ENCODE data around the gene HBB. TPM values are rescaled to one million over a fixed set of nuclear protein-coding genes. Genes with fewer than 3 reads are reported as not detected.
"Not testable (repeated sequence)": the region's sequence is repeated elsewhere in the genome, so short reads cannot be mapped to it uniquely, and the experiment has no call there.

Gene HBB
- total RNA-seq, 4 donors from 2014 or later, result 2.8 TPM; not detected in 3

DNA sequence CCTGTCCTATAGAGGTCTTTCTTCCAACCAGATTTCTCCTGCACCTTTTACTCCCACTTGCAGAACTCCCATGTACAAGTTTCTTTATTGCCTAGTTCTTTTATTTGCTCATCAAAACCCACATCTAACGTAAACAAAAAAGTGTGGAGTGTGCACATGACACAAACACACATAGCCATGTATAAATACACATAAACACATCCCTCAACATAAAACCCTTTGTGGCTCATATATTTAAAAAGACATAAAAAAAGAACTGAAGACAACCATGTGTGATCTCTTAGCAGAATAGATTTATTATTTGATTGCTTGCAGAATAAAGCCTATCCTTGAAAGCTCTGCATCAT lies 26.0 kb upstream of the HBB start:
- Histone ChIP-seq H3K27me3 (no peaks in the 10 kb centered on the region), H3K4me3 (no peak overlapping the region), H3K27ac (no peak overlapping the region), H3K4me1 (no peaks in the 10 kb centered on the region), H3K9me3 (no peaks in the 10 kb centered on the region), H3K36me3 (no peaks in the 10 kb centered on the region)
- TF ChIP-seq, protein P1, sequence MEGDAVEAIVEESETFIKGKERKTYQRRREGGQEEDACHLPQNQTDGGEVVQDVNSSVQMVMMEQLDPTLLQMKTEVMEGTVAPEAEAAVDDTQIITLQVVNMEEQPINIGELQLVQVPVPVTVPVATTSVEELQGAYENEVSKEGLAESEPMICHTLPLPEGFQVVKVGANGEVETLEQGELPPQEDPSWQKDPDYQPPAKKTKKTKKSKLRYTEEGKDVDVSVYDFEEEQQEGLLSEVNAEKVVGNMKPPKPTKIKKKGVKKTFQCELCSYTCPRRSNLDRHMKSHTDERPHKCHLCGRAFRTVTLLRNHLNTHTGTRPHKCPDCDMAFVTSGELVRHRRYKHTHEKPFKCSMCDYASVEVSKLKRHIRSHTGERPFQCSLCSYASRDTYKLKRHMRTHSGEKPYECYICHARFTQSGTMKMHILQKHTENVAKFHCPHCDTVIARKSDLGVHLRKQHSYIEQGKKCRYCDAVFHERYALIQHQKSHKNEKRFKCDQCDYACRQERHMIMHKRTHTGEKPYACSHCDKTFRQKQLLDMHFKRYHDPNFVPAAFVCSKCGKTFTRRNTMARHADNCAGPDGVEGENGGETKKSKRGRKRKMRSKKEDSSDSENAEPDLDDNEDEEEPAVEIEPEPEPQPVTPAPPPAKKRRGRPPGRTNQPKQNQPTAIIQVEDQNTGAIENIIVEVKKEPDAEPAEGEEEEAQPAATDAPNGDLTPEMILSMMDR (IDR thresholded peaks at IDR 0.05), result no peak
- no peak for TF ChIP-seq POLR2A (IDR thresholded peaks at IDR 0.05)
- no peak for DNase-seq

GRCh38 chr11:5252192-5252918 lies 25.5 kb upstream of the HBB start:
- Histone ChIP-seq H3K27me3 (no peaks in the 10 kb centered on the region), H3K4me3 (no peak overlapping the region), H3K27ac (no peak overlapping the region), H3K9me3 (no peaks in the 10 kb centered on the region), H3K36me3 (no peaks in the 10 kb centered on the region), H3K4me1 (no peaks in the 10 kb centered on the region)
- TF ChIP-seq POLR2A (IDR thresholded peaks at IDR 0.05), result no peak
- TF ChIP-seq, protein P1 (IDR thresholded peaks at IDR 0.05), result no peak
- no peak for DNase-seq

GRCh38 chr11:5251746-5252145 lies 24.9 kb upstream of the HBB start:
- no peak overlapping the region for H3K27ac ChIP-seq
- H3K27me3 ChIP-seq, result no peaks in the 10 kb centered on the region
- no peaks in the 10 kb centered on the region for H3K4me1 ChIP-seq
- DNase-seq, result no peak
- no peaks in the 10 kb centered on the region for H3K36me3 ChIP-seq
- no peaks in the 10 kb centered on the region for H3K9me3 ChIP-seq
- TF ChIP-seq POLR2A (IDR thresholded peaks at IDR 0.05), result no peak
- TF ChIP-seq, protein P1 (IDR thresholded peaks at IDR 0.05), result no peak
- no peak overlapping the region for H3K4me3 ChIP-seq

DNA sequence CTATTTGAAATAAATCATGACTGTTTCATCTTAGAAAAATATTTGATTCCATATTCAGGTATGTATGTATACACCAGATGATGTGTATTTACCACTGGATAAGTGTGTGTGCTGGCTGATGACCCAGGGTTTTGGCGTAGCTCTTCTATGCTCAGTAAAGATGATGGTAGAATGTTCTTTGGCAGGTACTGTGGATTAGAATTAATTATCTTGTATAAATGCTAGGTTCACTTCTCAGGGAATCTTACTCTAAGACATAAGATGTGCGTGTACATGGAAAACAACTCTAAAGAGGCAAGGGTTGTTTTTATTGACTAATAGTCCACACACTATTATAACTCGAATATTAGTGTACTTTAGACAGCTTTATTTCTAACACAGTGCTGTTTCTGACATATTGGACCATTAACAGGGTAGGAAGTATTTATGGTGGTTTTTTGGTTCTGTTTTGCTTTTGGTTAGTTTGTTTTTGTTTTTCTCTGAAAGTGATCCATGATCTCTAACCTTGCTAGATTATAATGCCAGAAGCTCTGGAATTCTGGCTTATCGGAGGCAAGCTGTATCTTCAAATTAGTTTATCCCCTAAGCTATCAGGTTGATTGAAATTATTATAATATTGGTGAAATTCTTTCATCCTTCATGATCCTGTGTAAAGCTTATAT lies 23.8 kb upstream of the HBB start:
- no peak for DNase-seq
- Histone ChIP-seq H3K4me3 (no peak overlapping the region), H3K27me3 (no peaks in the 10 kb centered on the region), H3K9me3 (no peaks in the 10 kb centered on the region), H3K4me1 (no peaks in the 10 kb centered on the region), H3K27ac (no peak overlapping the region), H3K36me3 (no peaks in the 10 kb centered on the region)
- TF ChIP-seq POLR2A (IDR thresholded peaks at IDR 0.05), result no peak
- TF ChIP-seq, protein P1 (IDR thresholded peaks at IDR 0.05), result no peak

GRCh38 chr11:5249807-5250396 lies 23.0 kb upstream of the HBB start, which contains the start of gene HBG1:
Gene HBG1, minus strand, starts transcription at chr11:5249857. Its CDS starts 53 bp downstream, at chr11:5249804.
- H3K4me1 ChIP-seq, DNase-seq, H3K9me3 ChIP-seq, H3K36me3 ChIP-seq, H3K4me3 ChIP-seq, H3K27me3 ChIP-seq, H3K27ac ChIP-seq: not testable (repeated sequence)

DNA sequence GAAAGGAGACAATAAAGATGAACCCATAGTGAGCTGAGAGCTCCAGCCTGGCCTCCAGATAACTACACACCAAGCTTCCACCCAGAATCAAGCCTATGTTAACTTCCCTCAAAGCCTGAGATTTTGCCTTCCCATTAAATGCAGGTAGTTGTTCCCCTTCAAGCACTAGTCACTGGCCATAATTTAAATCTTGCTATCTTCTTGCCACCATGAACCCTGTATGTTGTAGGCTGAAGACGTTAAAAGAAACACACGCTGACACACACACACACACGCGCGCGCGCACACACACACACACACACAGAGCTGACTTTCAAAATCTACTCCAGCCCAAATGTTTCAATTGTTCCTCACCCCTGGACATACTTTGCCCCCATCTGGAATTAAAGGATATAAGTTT lies 21.6 kb upstream of the HBB start:
- H3K4me1 ChIP-seq, H3K36me3 ChIP-seq, H3K4me3 ChIP-seq, H3K9me3 ChIP-seq, DNase-seq, H3K27ac ChIP-seq, H3K27me3 ChIP-seq: not testable (repeated sequence)
